ENCODE measurements around the gene PYM1.
A peak's percentile ranks its signal among the peaks of the same experiment; 100 is the strongest.

The PYM1 gene

GRCh38 chr12:55935738-55936151 lies 8.1 kb upstream of the PYM1 start:
- Histone ChIP-seq H3K9ac (ENCODE audit: low read length) (no peak overlapping the region), H3K79me2 (ENCODE audit: insufficient read depth, low read length) (peaks cover 20% of the 10 kb centered on the region), H3K27ac (ENCODE audit: low read depth, low read length, poor library complexity, severe bottlenecking) (no peak overlapping the region), H3F3A (ENCODE audit: insufficient read depth, low read length) (peaks cover 10% of the 10 kb centered on the region), H3K9me3 (ENCODE audit: low read length) (no peaks in the 10 kb centered on the region), H3K9me2 (ENCODE audit: low read depth, low read length) (no peaks in the 10 kb centered on the region), H4K20me1 (ENCODE audit: insufficient read depth, low read length) (no peaks in the 10 kb centered on the region), H3K4me3 (ENCODE audit: low read depth, low read length, poor library complexity, severe bottlenecking) (no peak overlapping the region), H3K4me2 (ENCODE audit: low read length) (no peak overlapping the region), H2AFZ (ENCODE audit: low read length) (no peak overlapping the region), H3K4me1 (ENCODE audit: insufficient read depth, low read length, severe bottlenecking) (peaks cover 31% of the 10 kb centered on the region), H3K36me3 (ENCODE audit: insufficient read depth, low read length) (peaks cover 72% of the 10 kb centered on the region), H3K27me3 (ENCODE audit: insufficient read depth, low read length) (no peaks in the 10 kb centered on the region)
- no peak for TF ChIP-seq EZH2 (IDR thresholded peaks at IDR 0.05; ENCODE audit: borderline replicate concordance, low read length)
- no peak for TF ChIP-seq CTCF (IDR thresholded peaks at IDR 0.05; ENCODE audit: low read length)

GRCh38 chr12:55934773-55935172 lies 7.1 kb upstream of the PYM1 start:
- H3K9me3 ChIP-seq (ENCODE audit: low read length), result no peaks in the 10 kb centered on the region
- peaks cover 65% of the 10 kb centered on the region for H3K36me3 ChIP-seq (ENCODE audit: insufficient read depth, low read length)
- peak overlapping the region; percentile 93; the same call in 1 of the 2 replicates for H3K4me2 ChIP-seq (ENCODE audit: low read length)
- H3K27me3 ChIP-seq (ENCODE audit: insufficient read depth, low read length), result no peaks in the 10 kb centered on the region
- H3K4me3 ChIP-seq (ENCODE audit: low read depth, low read length, poor library complexity, severe bottlenecking), result no peak overlapping the region
- peaks cover 37% of the 10 kb centered on the region for H3K4me1 ChIP-seq (ENCODE audit: insufficient read depth, low read length, severe bottlenecking)
- TF ChIP-seq CTCF (IDR thresholded peaks at IDR 0.05; ENCODE audit: low read length) (no peak), EZH2 (IDR thresholded peaks at IDR 0.05; ENCODE audit: borderline replicate concordance, low read length) (no peak)
- H3K79me2 ChIP-seq (ENCODE audit: insufficient read depth, low read length), result peaks cover 20% of the 10 kb centered on the region
- H3F3A ChIP-seq (ENCODE audit: insufficient read depth, low read length), result peaks cover 14% of the 10 kb centered on the region
- no peak overlapping the region; the same call in 1 of the 2 replicates for H3K9ac ChIP-seq (ENCODE audit: low read length)
- H4K20me1 ChIP-seq (ENCODE audit: insufficient read depth, low read length), result no peaks in the 10 kb centered on the region
- no peak overlapping the region for H2AFZ ChIP-seq (ENCODE audit: low read length)
- H3K27ac ChIP-seq (ENCODE audit: low read depth, low read length, poor library complexity, severe bottlenecking), result peak overlapping the region; percentile 49
- H3K9me2 ChIP-seq (ENCODE audit: low read depth, low read length), result no peaks in the 10 kb centered on the region

- Histone ChIP-seq H3K4me3 (ENCODE audit: low read depth, low read length, poor library complexity, severe bottlenecking) (peak overlapping the region; percentile 95), H3F3A (ENCODE audit: insufficient read depth, low read length) (peaks cover 9% of the 10 kb centered on the region), H3K9ac (ENCODE audit: low read length) (peak overlapping the region; percentile 99; the same call in 1 of the 2 replicates), H3K9me2 (ENCODE audit: low read depth, low read length) (no peaks in the 10 kb centered on the region), H3K27me3 (ENCODE audit: insufficient read depth, low read length) (no peaks in the 10 kb centered on the region), H3K4me1 (ENCODE audit: insufficient read depth, low read length, severe bottlenecking) (peaks cover 40% of the 10 kb centered on the region), H3K79me2 (ENCODE audit: insufficient read depth, low read length) (peaks cover 20% of the 10 kb centered on the region), H3K4me2 (ENCODE audit: low read length) (peak overlapping the region; percentile 93), H4K20me1 (ENCODE audit: insufficient read depth, low read length) (no peaks in the 10 kb centered on the region), H3K36me3 (ENCODE audit: insufficient read depth, low read length) (peaks cover 58% of the 10 kb centered on the region), H3K27ac (ENCODE audit: low read depth, low read length, poor library complexity, severe bottlenecking) (peak overlapping the region; percentile 100), H2AFZ (ENCODE audit: low read length) (no peak overlapping the region), H3K9me3 (ENCODE audit: low read length) (no peaks in the 10 kb centered on the region)
- TF ChIP-seq EZH2 (IDR thresholded peaks at IDR 0.05; ENCODE audit: borderline replicate concordance, low read length) (no peak), CTCF (IDR thresholded peaks at IDR 0.05; ENCODE audit: low read length) (no peak)
These were observed 6.4 kb upstream of the PYM1 start for GRCh38 chr12:55933799-55934742.

All from OCI-LY1 (cell line).